ENCODE results near the gene PTPN4. TPM values are rescaled to one million over a fixed set of nuclear protein-coding genes. Genes with fewer than 3 reads are reported as not detected.

The PTPN4 gene
- total and polyA plus RNA-seq, 2 of the 8 experiments (the other 6 are each of a cell fraction or from before 2014, with no cell fraction given): 28.5 to 105 TPM

GRCh38 chr2:119721043-119721442 is 38.7 kb upstream of the PTPN4 start:
- no peaks in the 10 kb centered on the region for H3K23me2 ChIP-seq (ENCODE audit: low read depth, low read length)
- H4K91ac ChIP-seq (replicated peaks; ENCODE audit: insufficient read length, low read length): no peak overlapping the region
- no peak overlapping the region for H4K5ac ChIP-seq (ENCODE audit: insufficient read length, low read depth, low read length)
- no peak overlapping the region for H3K23ac ChIP-seq (ENCODE audit: insufficient read length)
- no peak overlapping the region for H2AK5ac ChIP-seq (ENCODE audit: low read depth, low read length)
- no peak overlapping the region for H3K27ac ChIP-seq (ENCODE audit: low read depth, low read length)
- WGBS, 2 experiments (ENCODE audit: extremely low coverage in 1 of 2, insufficient coverage in 1 of 2, insufficient read length in 1 of 2, insufficient replicate concordance in 2 of 2, low coverage in 1 of 2, low lambda C conversion rate in 2 of 2, missing lambda C conversion rate in 1 of 2): 87% methylated on average over 1 of the region's 1 CpG; no CpG with 5 or more reads in 1 of the 2 experiments
- H3K9me3 ChIP-seq (ENCODE audit: insufficient read depth in 2 of 2, low read depth in 1 of 2, low read length in 1 of 2): 0 out of 4 replicates have a peak, but pooled peaks cover 0 to 3% of the 10 kb centered on the region in 2 experiments
- H2BK120ac ChIP-seq (replicated peaks; ENCODE audit: low read depth, low read length): no peak overlapping the region
- H3K56ac ChIP-seq (replicated peaks; ENCODE audit: insufficient read length, low read depth, low read length): no peak overlapping the region
- H4K8ac ChIP-seq (ENCODE audit: extremely low read depth, insufficient read depth, low read length): no peak overlapping the region
- TF ChIP-seq SP2 (IDR thresholded peaks at IDR 0.05; ENCODE audit: low read length) (no peak), ASH2L (IDR thresholded peaks at IDR 0.05; ENCODE audit: low read length) (no peak), TAF1 (IDR thresholded peaks at IDR 0.05; ENCODE audit: low read depth, low read length) (no peak), SIN3A (conservative IDR thresholded peaks at IDR 0.05 in 1 of 2, IDR thresholded peaks at IDR 0.05 in 1 of 2; ENCODE audit: low read depth in 1 of 2, low read length in 2 of 2) (no peak), SAP30 (IDR thresholded peaks at IDR 0.05; ENCODE audit: insufficient read depth, insufficient replicate concordance, low read length) (no peak), CBX8 (IDR thresholded peaks at IDR 0.05; ENCODE audit: borderline replicate concordance, low read depth, low read length) (no peak), BCL11A (IDR thresholded peaks at IDR 0.05; ENCODE audit: low read depth in 2 of 2, low read length in 2 of 2) (no peak)
- H4K20me1 ChIP-seq (replicated peaks in 1 of 2; ENCODE audit: control insufficient read depth in 1 of 2, insufficient read depth in 2 of 2, low read length in 2 of 2): no peaks in the 10 kb centered on the region
- no peak overlapping the region for H3K14ac ChIP-seq (ENCODE audit: insufficient read length)
- H2BK20ac ChIP-seq (ENCODE audit: low read length): no peak overlapping the region; the same call in 1 of the 2 replicates
- no peak overlapping the region for H3K9ac ChIP-seq (replicated peaks in 1 of 4; ENCODE audit: extremely low read depth in 1 of 4, low read depth in 3 of 4, low read length in 3 of 4)
- H3K4me1 ChIP-seq (replicated peaks in 1 of 4; ENCODE audit: control insufficient read depth in 3 of 4, insufficient read depth in 4 of 4, low read length in 3 of 4): peaks cover 0 to 6% (median 1%) of the 10 kb centered on the region in 4 experiments; a peak in 2 of 7 replicates
- H2BK12ac ChIP-seq (ENCODE audit: low read depth, low read length): no peak overlapping the region
- ChIA-PET CTCF (ENCODE audit: partially characterized antibody) (interaction anchor here (0.7 to 2.6 kb wide), 10 partner anchors 10 to 454 kb away, joined by 3 to 11 read pairs (median 4); no protein-coding TSS in a partner anchor), POLR2A (ENCODE audit: partially characterized antibody) (interaction anchor here (1.1 kb wide), 1 partner anchor 17 kb away, joined by 3 read pairs; no protein-coding TSS in a partner anchor)
- no peak overlapping the region for H2BK5ac ChIP-seq (ENCODE audit: low read depth, low read length)
- no peaks in the 10 kb centered on the region for H3K27me3 ChIP-seq (replicated peaks in 1 of 4; ENCODE audit: control insufficient read depth in 3 of 4, extremely low read depth in 1 of 4, insufficient read depth in 3 of 4, low read length in 3 of 4)
- no peak overlapping the region for H3K4me3 ChIP-seq (ENCODE audit: extremely low read depth in 1 of 4, insufficient read depth in 2 of 4, low read depth in 3 of 4, low read length in 4 of 4)
- H3K4ac ChIP-seq (replicated peaks; ENCODE audit: insufficient read length, low read depth, low read length): no peak overlapping the region
- no peak for FAIRE-seq
- no peaks in the 10 kb centered on the region for H3K79me2 ChIP-seq (ENCODE audit: control insufficient read depth in 1 of 2, insufficient read depth in 2 of 2, low read length in 2 of 2)
- H3K79me1 ChIP-seq (ENCODE audit: low read depth, low read length): no peaks in the 10 kb centered on the region
- H3K4me2 ChIP-seq (ENCODE audit: insufficient read depth in 1 of 2, low read depth in 2 of 2, low read length in 2 of 2): no peak overlapping the region
- H3K18ac ChIP-seq (ENCODE audit: extremely low read depth, low read length): no peak overlapping the region
- H3K36me3 ChIP-seq (ENCODE audit: control insufficient read depth in 2 of 4, insufficient read depth in 4 of 4, low read length in 3 of 4): no peaks in the 10 kb centered on the region
- no peak overlapping the region for H2AFZ ChIP-seq (ENCODE audit: low read length)
- DNase-seq (ENCODE audit: low read depth in 1 of 2, low spot score in 2 of 2): no peak
- no peak overlapping the region for H2BK15ac ChIP-seq (ENCODE audit: low read length)

All from H1 (cell line).